GM12801 (cell line): ENCODE data around the gene MESD.

Source experiments
- CTCF ChIP-seq: IDR thresholded peaks from one replicate; pipeline ENCODE4 v1.5.1; 2011; ENCODE audit warnings: control low read depth; ENCODE audit not compliant: insufficient read length; ENCODE audit errors: extremely low read depth

The MESD gene

GRCh38 chr15:80988148-80988796, 1.3 kb downstream of the MESD start:
- no peak for TF ChIP-seq CTCF

- TF ChIP-seq CTCF = no peak
Measured at GRCh38 chr15:80986487-80986886, 3.1 kb downstream of the MESD start.

GRCh38 chr15:80985981-80986380, 3.6 kb downstream of the MESD start:
- no peak for TF ChIP-seq CTCF

GRCh38 chr15:80984856-80985255, 4.8 kb downstream of the MESD start:
- no peak for TF ChIP-seq CTCF

GRCh38 chr15:80982839-80983238, 6.8 kb downstream of the MESD start:
- TF ChIP-seq CTCF = no peak

GRCh38 chr15:80982205-80982604, 7.4 kb downstream of the MESD start:
- no peak for TF ChIP-seq CTCF

- TF ChIP-seq CTCF = no peak
Measured at GRCh38 chr15:80979538-80980200, 9.9 kb downstream of the MESD start.
